ENCODE measurements around the gene WNT8A.

GRCh38 chr5:138129347-138129746 is 45.5 kb downstream of the WNT8A start:
- TF ChIP-seq POLR2A (IDR thresholded peaks at IDR 0.05; ENCODE audit: low read depth, low read length) (no peak), CHD1 (IDR thresholded peaks at IDR 0.05; ENCODE audit: low read depth, low read length) (no peak), CEBPB (IDR thresholded peaks at IDR 0.05; ENCODE audit: low read depth, low read length) (no peak), MXI1 (IDR thresholded peaks at IDR 0.05; ENCODE audit: borderline replicate concordance, low read depth, low read length) (no peak), CTCF (conservative IDR thresholded peaks at IDR 0.05; ENCODE audit: low read depth, low read length) (no peak), RCOR1 (IDR thresholded peaks at IDR 0.05; ENCODE audit: insufficient replicate concordance, low read length) (no peak), BHLHE40 (IDR thresholded peaks at IDR 0.05; ENCODE audit: low read depth, low read length) (no peak), RFX5 (IDR thresholded peaks at IDR 0.05; ENCODE audit: low read depth, low read length) (no peak), USF2 (IDR thresholded peaks at IDR 0.05; ENCODE audit: low read depth, low read length) (no peak), SMC3 (IDR thresholded peaks at IDR 0.05; ENCODE audit: low read depth, low read length) (no peak), MAZ (IDR thresholded peaks at IDR 0.05; ENCODE audit: borderline replicate concordance, low read depth, low read length) (no peak), FOS (IDR thresholded peaks at IDR 0.05; ENCODE audit: low read depth, low read length) (no peak)
